NOMO-1 treated with dmso at 0.1 percent for 144 hours (cell line): Measurements from ENCODE around the gene TXNRD1.

ENCODE experiments used
- DNase-seq: peaks from one replicate; lab custom pipeline; 2025; ENCODE audit not compliant: unreplicated experiment; lab: John Stamatoyannopoulos, UW

TXNRD1 gene

DNA sequence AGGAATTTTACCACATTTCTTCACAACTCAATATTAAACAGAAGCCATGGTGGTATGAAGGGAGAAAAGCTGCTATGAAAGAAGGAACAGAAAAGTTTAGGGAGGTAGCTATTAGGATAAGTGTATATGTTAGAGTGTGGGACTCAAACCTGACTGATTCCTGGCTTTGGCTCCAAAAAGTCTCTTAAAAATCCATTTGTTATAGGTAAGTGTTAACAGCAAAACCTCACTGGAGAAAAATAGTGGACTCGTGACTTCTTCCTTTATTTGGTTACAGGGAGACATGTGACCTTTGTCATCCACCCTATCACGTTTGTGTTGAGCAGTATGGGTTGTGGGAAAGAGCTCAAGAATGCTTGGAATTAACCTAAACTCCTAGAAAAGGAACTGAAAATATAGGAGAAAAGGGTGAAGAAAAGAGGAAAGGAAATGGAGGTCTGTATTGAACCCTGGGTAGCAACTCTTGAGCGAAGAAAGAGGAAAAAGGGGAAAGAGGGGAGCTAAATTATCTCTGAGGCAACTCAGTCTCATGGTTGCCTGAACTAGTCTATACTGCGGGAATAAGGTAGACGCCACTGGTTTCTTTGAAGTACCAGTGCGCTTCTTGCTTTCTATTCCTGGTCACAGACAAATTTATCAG, 84.4 kb downstream of the TXNRD1 start:
- DNase-seq, result no peak

DNA sequence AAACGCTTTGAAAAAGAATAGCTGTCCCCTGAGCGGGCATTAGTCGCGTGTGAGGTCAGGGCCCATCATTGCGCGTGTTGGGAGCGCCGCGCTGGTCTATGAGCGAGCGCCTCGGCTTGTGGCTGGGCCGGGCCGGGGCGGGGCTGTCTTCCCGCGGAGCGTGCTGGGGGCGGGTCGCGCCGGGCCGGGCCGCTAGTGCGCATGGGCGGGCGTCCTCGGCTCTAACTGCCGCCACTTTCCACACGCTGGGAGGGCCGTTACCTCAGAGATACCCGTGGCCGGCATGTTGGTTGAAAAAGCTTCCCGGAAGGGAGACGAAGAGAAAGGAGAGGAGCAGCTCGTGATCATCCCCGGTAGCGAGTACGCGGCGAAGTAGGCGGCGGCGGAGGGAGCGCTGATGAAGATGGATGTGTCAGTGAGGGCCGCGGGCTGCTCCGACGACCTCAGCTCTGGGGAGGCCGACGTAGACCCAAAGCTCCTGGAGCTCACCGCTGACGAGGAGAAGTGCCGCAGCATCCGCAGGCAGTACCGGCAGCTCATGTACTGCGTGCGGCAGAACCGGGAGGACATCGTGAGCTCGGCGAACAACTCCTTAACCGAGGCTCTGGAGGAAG, 88.1 kb downstream of the TXNRD1 start, which contains the start of gene EID3:
TSS of gene EID3 (plus strand) at position 202 of the 614 bp plus-strand sequence. CDS start at position 398, 196 bp downstream.
- no peak for DNase-seq

- DNase-seq, result no peak
These were observed 88.9 kb downstream of the TXNRD1 start for GRCh38 chr12:104304261-104305009.

GRCh38 chr12:104305349-104305748, 89.8 kb downstream of the TXNRD1 start:
- DNase-seq, result no peak

- DNase-seq, result no peak
These were observed 90.8 kb downstream of the TXNRD1 start for GRCh38 chr12:104306376-104306775.

GRCh38 chr12:104306943-104307654, 91.5 kb downstream of the TXNRD1 start:
- no peak for DNase-seq

DNA sequence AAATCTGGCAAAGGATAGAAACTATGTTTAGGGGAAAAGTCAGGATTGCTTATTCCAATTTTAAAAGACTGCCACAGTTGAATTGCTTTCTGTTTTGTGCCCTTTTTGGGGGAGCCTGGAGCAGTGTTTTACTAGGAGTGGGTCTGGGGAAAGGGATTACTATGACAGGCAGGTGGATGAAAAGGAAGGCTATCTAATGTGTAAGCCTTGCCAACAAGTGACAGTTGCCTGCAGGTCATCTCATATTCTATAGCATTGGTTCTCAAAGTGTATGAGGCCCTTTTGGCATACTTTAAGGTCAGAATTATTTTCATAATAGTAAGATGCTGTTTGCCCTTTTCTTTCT, 92.0 kb downstream of the TXNRD1 start:
- DNase-seq, result no peak

DNA sequence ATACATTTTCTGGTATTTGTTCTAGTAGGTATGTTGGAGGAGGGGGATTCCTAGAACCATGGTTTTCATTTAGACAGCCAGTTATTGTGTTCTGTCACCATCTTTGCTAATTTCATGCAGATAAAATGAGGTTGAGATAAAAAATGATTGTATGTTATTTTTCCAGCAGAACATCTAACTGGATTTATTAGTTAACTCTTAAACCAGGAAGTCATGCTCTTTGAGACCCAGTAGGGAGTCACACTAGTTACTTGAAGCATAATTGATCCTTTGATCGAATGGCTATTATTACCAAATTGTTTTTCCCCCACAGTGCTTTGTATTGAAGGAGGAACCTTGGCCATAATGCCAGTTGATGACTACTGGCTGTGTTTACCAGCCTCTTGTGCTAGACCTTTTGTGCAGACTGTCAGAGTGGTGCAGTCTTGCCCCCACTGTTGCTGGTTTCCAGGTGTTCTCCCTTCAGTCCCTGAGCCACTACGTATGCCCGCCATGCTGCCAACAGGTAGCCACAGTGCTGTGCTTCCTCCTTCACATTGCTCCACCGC, 93.9 kb downstream of the TXNRD1 start:
- no peak for DNase-seq

DNA sequence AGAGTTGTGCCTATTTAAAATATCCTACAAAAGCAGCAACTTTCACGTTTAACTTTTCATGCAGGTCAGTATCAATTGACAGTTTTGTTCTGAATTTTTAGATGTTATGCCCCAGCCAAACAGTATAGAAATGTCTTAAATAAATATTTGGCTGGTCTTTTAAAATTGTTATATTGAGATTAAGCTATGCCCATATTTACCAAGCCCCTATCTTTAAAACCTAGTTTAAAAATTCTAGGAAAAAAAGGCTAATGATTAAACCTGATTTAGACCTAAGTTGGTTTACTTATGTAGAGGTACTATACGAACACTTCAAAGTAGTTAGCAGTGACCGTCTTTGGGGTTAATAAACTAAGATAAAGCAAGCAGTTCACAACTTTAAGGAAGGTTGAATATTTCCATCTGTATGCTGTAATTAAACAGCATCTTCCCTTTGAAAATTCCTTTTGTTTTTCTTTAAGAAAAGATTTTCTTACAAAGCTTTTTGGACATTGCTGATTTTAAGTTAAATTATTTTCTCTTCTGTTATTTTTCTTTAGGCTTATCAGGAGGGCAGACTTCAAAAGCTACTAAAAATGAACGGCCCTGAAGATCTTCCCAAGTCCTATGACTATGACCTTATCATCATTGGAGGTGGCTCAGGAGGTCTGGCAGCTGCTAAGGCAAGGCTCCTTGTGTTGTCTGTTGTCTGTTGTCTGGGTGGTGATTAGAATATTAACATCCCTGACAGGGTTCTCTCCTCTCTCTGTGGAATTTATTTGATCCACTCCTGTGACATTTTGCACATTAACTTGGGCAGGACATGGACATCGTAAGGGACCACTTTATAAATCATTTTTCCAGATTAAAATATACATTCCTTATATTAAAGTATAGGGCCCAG, 95.4 kb downstream of the TXNRD1 start:
- DNase-seq, result no peak

- no peak for DNase-seq
These were observed 96.6 kb downstream of the TXNRD1 start for GRCh38 chr12:104312202-104312601.

DNA sequence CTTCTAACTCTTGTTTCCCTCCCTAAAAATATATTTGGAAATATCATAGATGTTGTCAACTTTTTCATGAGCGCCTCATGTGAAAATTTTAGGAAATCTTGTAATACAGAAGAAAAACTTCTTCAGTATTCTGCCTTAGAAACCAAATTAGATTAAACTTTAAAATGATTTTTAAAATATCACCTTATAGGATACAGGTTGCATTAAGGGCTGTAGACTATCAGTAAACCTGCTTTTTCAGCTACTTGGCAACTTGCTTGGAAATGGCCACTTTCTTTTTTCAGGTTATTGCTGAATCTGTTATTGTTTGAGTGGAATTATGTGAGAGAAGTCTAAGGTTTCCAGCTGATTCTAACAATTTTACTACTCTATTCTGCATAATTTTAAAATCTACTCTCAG, 97.1 kb downstream of the TXNRD1 start:
- DNase-seq, result no peak

DNA sequence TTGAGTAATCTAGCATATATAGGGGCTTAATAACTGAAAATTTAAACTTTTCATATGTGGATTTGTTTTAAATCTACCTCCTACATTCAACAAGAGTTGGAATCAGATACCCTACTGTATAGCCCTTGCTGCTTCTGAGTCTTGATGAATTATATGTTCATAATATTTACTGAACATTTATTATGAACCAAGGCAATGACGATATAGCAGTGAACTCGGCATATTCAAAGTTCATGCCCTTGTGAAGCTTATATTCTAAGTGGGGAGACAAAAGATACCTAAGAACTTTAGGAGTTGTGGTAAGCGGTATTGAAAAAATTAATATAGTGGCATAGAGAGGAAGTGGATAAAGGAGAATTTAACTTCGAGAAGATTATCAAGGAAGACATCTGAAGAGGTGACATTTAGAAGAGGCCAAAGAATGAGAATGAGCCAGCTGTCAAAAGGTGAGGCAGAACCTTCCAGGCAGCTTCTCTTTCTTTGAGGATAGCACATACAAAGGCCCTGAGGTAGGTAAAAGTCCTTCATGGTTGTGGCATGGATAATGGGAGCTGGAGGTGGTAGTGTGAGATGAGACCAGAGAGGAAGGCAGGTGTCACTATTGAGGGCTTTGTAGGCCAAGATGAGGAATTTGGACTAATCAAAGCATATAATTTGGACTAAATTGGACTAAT, 98.1 kb downstream of the TXNRD1 start:
- DNase-seq, result no peak

DNA sequence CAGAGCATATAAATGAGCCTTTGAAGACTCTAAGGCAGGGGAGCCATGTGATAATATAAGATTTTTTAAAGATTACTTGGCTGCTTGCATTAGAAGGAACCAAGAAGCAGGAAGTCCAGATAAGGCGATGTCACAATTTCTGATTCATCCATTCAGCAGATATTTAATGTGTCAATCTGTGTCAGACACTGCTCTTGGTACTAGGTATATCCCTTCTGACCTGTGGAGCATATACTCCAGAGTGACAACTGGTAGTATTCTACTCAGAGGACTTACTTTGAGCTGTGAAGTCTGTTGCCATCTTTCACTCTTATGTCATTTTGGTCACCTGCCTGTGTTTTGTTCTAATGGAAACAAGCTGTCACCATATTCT, 98.6 kb downstream of the TXNRD1 start:
- no peak for DNase-seq

GRCh38 chr12:104315326-104316224, 100.0 kb downstream of the TXNRD1 start:
- DNase-seq, result no peak

DNA sequence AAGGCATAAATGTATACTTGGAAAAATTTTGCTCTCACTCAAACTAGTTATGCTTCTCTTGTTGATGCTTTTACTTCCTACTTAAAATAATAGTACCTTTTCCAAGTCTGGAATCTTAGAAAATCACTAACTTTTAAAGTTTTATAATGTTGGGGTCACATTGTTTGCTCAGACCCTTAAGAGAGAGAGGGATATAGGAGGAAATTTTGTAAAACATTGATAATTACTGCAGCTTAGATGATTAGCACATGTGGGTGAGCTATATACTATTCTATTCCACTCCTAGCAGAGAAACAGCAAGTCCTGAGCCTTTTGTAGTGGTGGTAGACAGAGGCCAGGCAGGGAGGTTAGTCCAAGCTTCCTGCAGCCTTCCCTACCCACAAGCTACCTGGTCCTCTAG, 101.4 kb downstream of the TXNRD1 start:
- no peak for DNase-seq

GRCh38 chr12:104317538-104318210, 102.1 kb downstream of the TXNRD1 start:
- DNase-seq, result no peak

- DNase-seq, result no peak
These were observed 103.4 kb downstream of the TXNRD1 start for GRCh38 chr12:104319028-104319427.

GRCh38 chr12:104319918-104320626, 104.5 kb downstream of the TXNRD1 start:
- no peak for DNase-seq
